GM18909 (cell line): ENCODE data around the gene GPRIN1.

Experiments used
- ATAC-seq: cut with Tn5 transposase; IDR thresholded peaks from one replicate; pipeline ENCODE4 v1.9.1; 2021; ENCODE audit warnings: mild to moderate bottlenecking; ENCODE audit not compliant: unreplicated experiment, poor library complexity

GPRIN1 gene

GRCh38 chr5:176548967-176549444 is 61.0 kb downstream of the GPRIN1 start, which contains the start of gene CDHR2:
Gene CDHR2 (plus strand): TSS chr5:176549342. CDS start chr5:176565353, 16,011 bp downstream.
- ATAC-seq: no peak

- ATAC-seq: no peak
These were observed 62.2 kb downstream of the GPRIN1 start for GRCh38 chr5:176547802-176548201.
